Memory B cell (primary cell): ENCODE data around the gene KIF25.
"Not testable (repeated sequence)": the region's sequence is repeated elsewhere in the genome, so short reads cannot be mapped to it uniquely, and the experiment has no call there.

ENCODE experiments used
- ATAC-seq: fragments of 150-1000 bp; cut with Tn5 transposase; 2 replicates; pipeline ENCODE4 v1.10.0; 2021; ENCODE audit warnings: low read depth, mild to moderate bottlenecking, moderate library complexity
- DNase-seq, 2 donors: peaks; one replicate each; pipeline ENCODE4 v3.0.0; 2022; ENCODE audit warnings: low spot score in 2 of 2
- H3K27ac Mint-ChIP-seq: one replicate; pipeline ENCODE4 v1.8.0; 2022; ENCODE audit warnings: mild to moderate bottlenecking, moderate library complexity, mixed read lengths
- H3K27me3 Mint-ChIP-seq: one replicate; pipeline ENCODE4 v1.8.0; 2022; ENCODE audit warnings: mixed read lengths
- H3K36me3 Mint-ChIP-seq: one replicate; pipeline ENCODE4 v1.8.0; 2022; ENCODE audit warnings: mild to moderate bottlenecking, mixed read lengths
- H3K4me1 Mint-ChIP-seq: one replicate; pipeline ENCODE4 v1.8.0; 2022; ENCODE audit warnings: mixed read lengths
- H3K4me3 Mint-ChIP-seq: one replicate; pipeline ENCODE4 v1.8.0; 2022; ENCODE audit warnings: mild to moderate bottlenecking, moderate library complexity, mixed read lengths
- H3K9me3 Mint-ChIP-seq: one replicate; pipeline ENCODE4 v1.8.0; 2022; ENCODE audit warnings: mixed read lengths

Gene KIF25

DNA sequence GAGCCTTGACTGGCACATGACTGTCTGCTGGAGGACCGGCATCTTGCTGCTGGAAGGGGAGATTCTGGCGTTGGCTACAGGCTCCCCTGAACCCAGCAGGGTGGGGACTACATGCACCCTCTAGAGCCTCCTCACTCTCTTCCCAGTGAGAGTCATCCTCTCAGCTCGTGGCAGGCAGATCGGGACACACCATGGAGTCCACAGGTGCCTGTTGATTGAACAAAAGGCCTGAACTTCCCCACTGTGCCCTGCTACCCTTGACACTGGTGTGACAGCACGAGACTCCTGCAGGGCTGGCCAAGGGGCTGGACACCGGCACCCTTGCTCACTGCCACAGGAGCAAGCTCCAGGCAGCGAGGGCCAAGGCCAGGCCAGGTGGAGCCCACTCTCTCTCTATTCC is 73.3 kb downstream of the KIF25 start:
- Mint-ChIP-seq H3K27ac (no peak overlapping the region), H3K4me1 (no peaks in the 10 kb centered on the region), H3K4me3 (no peak overlapping the region), H3K36me3 (no peaks in the 10 kb centered on the region), H3K9me3 (peaks cover 1% of the 10 kb centered on the region), H3K27me3 (peaks cover 4% of the 10 kb centered on the region)
- no peak for ATAC-seq
- DNase-seq = no peak

DNA sequence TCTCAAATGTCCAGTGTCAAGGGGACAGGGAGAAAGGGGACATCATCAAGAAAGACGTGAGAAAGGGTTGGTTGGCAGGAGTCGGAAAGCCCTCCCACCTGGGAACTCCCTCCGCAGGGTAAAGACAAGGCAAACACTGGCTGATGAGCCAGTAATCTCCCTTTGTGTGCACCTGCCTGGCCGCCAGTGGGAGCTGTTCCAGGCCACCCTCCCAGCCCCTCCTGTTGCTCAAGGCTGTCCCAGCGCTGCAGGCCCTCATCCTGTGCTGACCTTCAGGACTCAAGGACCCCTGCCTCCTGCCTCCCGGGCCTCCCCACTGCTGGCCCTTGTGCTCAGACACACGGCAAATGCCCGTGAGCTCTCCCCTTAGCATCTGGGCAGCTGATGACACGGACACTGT is 74.1 kb downstream of the KIF25 start:
- DNase-seq (no peak), ATAC-seq (no peak)
- Mint-ChIP-seq H3K27ac (no peak overlapping the region), H3K4me3 (no peak overlapping the region), H3K4me1 (no peaks in the 10 kb centered on the region), H3K36me3 (no peaks in the 10 kb centered on the region), H3K27me3 (peaks cover 4% of the 10 kb centered on the region), H3K9me3 (no peaks in the 10 kb centered on the region)

DNA sequence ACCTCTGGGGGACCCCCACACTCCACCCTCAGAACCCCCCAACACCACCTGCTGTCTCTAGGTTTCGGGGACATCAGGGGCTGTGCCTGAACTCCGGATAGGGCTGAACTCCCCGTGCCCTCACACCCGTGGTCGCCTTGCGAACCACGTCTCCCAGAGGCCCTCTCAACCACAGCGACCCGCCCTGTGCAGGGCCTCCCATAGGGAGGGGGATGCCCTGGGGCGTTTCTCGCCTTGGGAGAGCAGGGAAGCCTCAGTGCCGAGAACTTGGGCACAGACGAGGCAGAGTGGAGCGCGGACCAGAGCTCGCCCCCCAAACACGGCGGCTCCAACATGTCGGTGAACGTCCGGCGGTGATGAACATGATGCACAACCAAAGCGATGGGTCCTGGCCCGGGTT is 74.8 kb downstream of the KIF25 start:
- no peaks in the 10 kb centered on the region for H3K36me3 Mint-ChIP-seq
- H3K4me3 Mint-ChIP-seq = no peak overlapping the region
- no peaks in the 10 kb centered on the region for H3K9me3 Mint-ChIP-seq
- H3K27me3 Mint-ChIP-seq = peaks cover 2% of the 10 kb centered on the region
- no peaks in the 10 kb centered on the region for H3K4me1 Mint-ChIP-seq
- no peak overlapping the region for H3K27ac Mint-ChIP-seq
- DNase-seq (no peak), ATAC-seq (no peak)

DNA sequence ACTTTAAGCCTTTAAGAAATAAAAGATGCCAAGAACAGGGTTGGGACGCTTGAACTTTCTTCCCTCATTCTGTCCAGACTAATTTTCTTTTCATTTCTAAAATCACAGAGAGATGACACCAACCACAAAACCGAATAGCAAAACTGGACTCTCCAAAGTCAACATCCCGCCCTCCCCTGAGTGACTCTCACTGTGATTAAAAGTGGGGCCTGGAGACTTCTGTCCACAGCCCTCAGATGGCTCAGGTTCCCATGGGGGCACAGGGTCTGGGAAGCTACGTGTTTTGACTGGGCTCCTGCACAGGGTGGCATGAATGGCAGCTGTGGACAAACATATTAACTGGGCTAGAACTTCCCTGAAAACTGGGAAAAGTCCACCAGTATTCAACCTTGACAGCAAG is 75.3 kb downstream of the KIF25 start:
- Mint-ChIP-seq H3K9me3 (no peaks in the 10 kb centered on the region), H3K4me1 (no peaks in the 10 kb centered on the region), H3K27ac (no peak overlapping the region), H3K27me3 (peaks cover 2% of the 10 kb centered on the region), H3K36me3 (no peaks in the 10 kb centered on the region), H3K4me3 (no peak overlapping the region)
- ATAC-seq (no peak), DNase-seq (no peak)

DNA sequence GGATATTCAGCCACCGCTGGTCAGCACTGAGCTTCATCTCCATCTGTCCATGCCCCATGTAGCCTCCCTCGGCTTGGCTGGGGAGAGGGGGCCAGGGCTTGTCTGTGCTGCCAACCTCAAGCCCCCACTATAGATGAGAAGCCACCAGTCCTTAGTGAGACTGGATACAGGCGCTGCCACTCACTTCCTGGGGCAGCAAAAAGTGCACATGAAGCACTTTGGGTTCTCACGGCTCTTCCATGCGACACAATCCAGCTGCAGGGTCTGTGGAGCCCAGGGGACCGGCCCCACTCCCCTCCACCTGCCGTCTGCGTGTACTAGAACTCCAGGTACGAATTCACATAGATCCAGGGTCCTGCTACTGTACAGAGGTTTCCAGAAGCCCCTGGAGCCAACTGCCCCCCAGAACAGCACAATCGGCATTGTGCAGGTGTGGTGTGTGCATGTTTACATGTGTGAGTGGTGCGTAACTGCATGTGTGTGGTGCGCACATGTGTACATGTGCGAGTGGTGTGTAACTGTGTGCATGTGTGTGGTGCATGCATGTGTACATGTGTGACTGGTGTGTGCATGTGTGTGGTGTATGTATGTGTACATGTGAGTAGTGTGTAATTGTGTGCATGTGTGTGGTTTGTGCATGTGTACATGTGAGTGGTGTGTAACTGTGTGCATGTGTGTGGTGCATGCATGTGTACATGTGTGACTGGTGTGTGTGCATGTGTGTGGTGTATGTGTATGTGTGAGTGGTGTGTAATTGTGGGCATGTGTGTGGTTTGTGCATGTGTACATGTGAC is 76.7 kb downstream of the KIF25 start:
- Mint-ChIP-seq H3K9me3 (no peaks in the 10 kb centered on the region), H3K27me3 (peaks cover 2% of the 10 kb centered on the region), H3K27ac (no peak overlapping the region), H3K36me3 (no peaks in the 10 kb centered on the region), H3K4me3 (no peak overlapping the region), H3K4me1 (no peaks in the 10 kb centered on the region)
- no peak for ATAC-seq
- DNase-seq = no peak

DNA sequence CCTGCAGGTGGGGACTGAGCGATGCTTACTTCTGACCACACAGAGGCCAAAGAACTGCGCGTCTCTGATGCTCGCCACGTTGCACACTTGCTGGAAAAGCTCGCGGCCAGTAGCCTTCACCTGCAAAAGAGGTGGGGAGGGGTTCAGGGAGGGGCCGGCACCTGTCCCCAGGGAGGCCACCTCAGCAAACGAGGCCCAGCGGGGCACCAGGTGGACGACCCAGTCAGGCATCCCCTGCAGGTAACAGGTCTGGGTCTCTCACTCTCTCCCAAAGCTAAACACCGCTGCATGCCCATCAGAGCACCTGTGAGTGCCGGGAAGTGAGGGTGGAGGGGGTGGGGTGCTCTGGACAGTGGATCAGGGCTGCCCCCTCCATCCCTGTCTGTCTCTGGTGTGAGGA is 77.7 kb downstream of the KIF25 start:
- H3K27me3 Mint-ChIP-seq = no peaks in the 10 kb centered on the region
- no peaks in the 10 kb centered on the region for H3K9me3 Mint-ChIP-seq
- no peak for ATAC-seq
- no peak for DNase-seq
- H3K36me3 Mint-ChIP-seq = no peaks in the 10 kb centered on the region
- no peak overlapping the region for H3K27ac Mint-ChIP-seq
- no peaks in the 10 kb centered on the region for H3K4me1 Mint-ChIP-seq
- H3K4me3 Mint-ChIP-seq = no peak overlapping the region

DNA sequence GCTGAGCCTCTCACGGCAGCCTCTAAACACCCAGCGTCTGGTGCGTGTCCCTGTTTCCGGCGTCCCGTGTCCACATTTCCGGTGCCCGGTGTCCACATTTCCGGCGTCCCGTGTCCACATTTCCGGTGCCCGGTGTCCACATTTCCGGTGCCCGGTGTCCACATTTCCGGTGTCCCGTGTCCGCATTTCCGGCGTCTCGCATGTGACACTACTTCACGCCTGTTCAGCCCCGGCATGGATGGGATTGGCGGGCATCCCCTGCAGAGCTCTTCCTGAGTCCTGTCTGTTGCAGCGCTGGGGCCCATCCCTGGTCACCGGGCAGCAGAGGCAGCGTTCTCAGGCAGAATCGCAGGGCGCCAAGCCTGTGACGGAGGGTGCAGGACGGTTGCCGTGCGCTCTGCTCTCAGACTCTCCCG is 78.3 kb downstream of the KIF25 start:
- Mint-ChIP-seq H3K4me1 (no peaks in the 10 kb centered on the region), H3K36me3 (no peaks in the 10 kb centered on the region), H3K27ac (no peak overlapping the region)

DNA sequence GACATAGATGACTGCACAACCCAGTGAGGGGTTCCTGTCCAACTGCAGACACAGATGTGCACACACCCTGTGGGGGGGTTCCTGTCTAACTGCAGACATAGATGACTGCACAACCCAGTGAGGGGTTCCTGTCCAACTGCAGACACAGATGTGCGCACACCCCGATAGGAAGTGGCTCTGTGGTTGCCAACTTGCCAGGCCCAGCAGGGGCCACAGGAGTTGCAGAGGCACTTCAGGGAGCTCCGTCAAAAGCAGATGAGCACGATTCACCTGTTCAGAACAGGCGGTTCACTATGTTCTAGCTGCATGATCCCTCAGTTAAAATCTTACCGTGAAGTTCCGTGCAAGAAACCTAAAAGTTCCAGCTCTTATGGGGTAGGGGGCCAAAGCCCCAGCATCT is 79.9 kb downstream of the KIF25 start:
- H3K27ac Mint-ChIP-seq, H3K36me3 Mint-ChIP-seq, DNase-seq, ATAC-seq, H3K4me3 Mint-ChIP-seq, H3K4me1 Mint-ChIP-seq, H3K9me3 Mint-ChIP-seq, H3K27me3 Mint-ChIP-seq: not testable (repeated sequence)

More for the DNA sequence above, 78.3 kb downstream of the KIF25 start:
- H3K27me3 Mint-ChIP-seq = no peaks in the 10 kb centered on the region
- H3K4me3 Mint-ChIP-seq = no peak overlapping the region
- H3K9me3 Mint-ChIP-seq = no peaks in the 10 kb centered on the region
- no peak for ATAC-seq
- no peak for DNase-seq

DNA sequence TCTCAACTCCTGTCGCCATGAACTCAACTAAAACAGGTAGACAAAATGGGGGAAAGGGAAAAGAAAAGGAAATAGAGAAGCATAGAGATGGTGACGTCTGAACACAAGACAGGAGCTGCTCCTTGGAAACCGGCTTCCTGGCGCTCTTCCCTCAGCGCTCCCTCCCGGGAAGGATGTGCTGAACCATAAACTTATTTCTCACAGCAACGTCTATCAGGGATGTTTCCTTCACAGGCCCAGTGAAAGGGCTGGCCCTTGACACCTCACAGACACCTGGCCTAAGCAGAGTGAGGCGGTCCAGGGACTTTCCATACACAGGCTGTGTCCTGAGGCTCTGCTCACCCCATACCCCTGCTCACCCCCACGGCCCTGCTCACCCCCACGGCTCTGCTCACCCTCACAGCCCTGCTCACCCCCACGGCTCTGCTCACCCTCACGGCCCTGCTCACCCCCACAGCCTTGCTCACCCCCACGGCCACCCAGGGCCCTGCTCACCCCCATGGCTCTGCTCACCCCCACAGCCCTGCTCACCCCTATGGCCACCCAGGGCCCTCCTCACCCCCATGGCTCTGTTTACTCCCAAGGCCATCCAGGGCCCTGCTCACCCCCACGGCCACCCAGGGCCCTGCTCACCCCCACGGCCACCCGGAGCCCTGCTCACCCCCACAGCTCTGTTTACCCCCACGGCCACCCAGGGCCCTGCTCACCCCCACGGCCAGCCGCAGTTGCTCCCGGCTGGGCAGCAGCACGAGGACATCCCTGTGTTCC is 80.9 kb downstream of the KIF25 start:
- no peaks in the 10 kb centered on the region for H3K27me3 Mint-ChIP-seq
- no peak overlapping the region for H3K27ac Mint-ChIP-seq
- no peak for ATAC-seq

DNA sequence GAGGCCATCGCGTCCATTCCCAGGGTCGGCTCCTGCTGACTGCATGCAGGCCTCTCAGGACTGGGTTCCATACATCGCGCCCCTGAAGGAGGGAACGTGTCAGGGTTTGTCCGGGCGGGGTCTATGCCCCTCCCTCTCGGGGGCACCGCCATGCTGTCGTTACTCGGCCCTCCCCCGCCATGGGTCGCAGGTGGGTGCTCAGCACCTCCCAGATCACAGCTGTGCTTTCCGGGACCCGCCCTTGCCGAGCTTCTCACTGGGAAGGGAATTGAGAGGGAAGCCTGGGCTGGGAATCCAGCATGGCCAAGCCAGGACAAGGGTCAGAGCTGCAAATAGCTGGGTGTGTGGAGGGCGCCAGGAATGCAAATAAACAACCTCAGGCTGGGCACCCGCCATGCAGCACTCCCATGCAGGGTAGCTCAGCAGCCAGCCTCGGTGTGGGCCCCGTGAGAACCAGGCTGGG is 81.5 kb downstream of the KIF25 start, which contains the start of gene FRMD1:
Gene FRMD1, minus strand, starts transcription at position 270 of the 463 bp plus-strand sequence. Its CDS starts 118 bp downstream, at position 152.
- no peak within 1 kb of the TSS for H3K4me3 Mint-ChIP-seq
- no peak for DNase-seq
- H3K27ac Mint-ChIP-seq = no peak within 1 kb of the TSS
- H3K9me3 Mint-ChIP-seq = no peaks in the 10 kb centered on the region
- H3K27me3 Mint-ChIP-seq = no peaks in the 10 kb centered on the region
- ATAC-seq = no peak
- H3K4me1 Mint-ChIP-seq = no peaks in the 10 kb centered on the region
- no peaks in the 10 kb centered on the region for H3K36me3 Mint-ChIP-seq

More for the DNA sequence above, 80.9 kb downstream of the KIF25 start:
- no peaks in the 10 kb centered on the region for H3K4me1 Mint-ChIP-seq
- no peaks in the 10 kb centered on the region for H3K9me3 Mint-ChIP-seq
- no peaks in the 10 kb centered on the region for H3K36me3 Mint-ChIP-seq
- DNase-seq = no peak
- H3K4me3 Mint-ChIP-seq = no peak overlapping the region

DNA sequence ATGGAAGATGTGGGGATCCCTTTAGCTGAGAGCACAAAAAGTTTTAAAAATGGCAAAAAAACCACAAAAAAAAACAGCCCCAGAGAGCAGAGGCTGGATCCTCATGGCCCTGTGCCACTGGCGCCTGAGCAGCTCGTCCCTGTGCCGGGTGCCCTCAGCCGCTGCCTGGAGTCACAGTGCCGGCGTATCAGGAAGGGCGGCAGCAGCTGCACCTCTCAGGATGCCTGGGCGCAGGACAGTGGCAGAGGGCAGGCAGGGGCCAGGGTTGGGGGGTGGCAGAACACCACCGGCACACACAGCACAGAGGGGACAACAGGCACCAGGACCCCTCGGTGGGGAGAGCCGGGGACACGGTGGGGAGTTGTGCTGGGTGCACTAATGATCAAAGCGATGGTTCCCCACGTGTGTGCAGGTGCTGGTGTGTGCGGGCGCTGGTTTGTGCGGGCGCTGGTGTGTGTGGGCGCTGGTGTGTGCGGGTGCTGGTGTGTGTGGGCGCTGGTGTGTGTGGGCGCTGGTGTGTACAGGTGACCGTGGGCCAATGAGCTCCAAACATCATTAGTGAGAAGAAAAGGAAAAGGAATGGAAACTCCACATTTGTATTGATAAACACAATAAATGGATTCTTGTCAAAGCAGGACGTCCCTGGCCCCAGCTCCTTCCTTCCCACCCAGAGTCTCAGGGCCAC is 83.1 kb downstream of the KIF25 start:
- Mint-ChIP-seq H3K4me1 (no peaks in the 10 kb centered on the region), H3K4me3 (no peak overlapping the region), H3K27ac (no peak overlapping the region), H3K36me3 (no peaks in the 10 kb centered on the region), H3K9me3 (no peaks in the 10 kb centered on the region), H3K27me3 (no peaks in the 10 kb centered on the region)
- no peak for ATAC-seq
- DNase-seq = no peak

DNA sequence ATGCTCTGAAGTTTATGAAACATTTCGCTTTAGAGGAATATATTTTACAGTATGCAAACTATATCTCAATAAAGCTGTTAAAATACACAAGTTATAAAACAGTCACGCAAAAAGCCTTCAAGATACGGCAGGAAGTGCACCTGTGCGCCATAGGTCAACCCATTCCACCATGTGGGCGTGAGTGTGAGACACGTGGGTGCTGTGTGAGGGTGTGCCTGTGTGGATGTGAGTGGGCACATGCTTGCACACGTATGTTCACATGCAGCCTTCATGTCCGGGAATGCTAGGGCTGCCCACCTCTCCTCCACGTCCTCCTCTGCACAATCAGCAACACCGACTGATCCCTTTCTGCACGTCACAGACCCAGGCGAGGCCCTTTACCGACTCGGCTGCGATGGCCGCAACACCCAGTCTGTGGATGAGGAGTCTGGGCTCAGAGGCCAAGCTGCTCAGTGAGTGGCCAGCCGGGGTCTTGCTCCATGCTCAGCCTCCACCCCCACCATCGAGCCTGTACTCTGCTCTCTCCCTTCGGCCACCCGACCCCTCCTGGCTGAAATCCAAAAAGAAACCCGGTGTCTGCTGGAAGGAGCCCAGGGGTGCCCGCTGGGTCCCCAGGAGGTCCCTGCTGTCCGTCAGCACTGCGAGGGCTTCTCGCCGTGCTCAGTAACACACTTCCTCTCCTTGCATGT is 84.5 kb downstream of the KIF25 start:
- Mint-ChIP-seq H3K4me1 (no peaks in the 10 kb centered on the region), H3K27ac (no peak overlapping the region), H3K9me3 (no peaks in the 10 kb centered on the region), H3K4me3 (no peak overlapping the region), H3K27me3 (no peaks in the 10 kb centered on the region), H3K36me3 (no peaks in the 10 kb centered on the region)
- DNase-seq = no peak
- ATAC-seq = no peak

DNA sequence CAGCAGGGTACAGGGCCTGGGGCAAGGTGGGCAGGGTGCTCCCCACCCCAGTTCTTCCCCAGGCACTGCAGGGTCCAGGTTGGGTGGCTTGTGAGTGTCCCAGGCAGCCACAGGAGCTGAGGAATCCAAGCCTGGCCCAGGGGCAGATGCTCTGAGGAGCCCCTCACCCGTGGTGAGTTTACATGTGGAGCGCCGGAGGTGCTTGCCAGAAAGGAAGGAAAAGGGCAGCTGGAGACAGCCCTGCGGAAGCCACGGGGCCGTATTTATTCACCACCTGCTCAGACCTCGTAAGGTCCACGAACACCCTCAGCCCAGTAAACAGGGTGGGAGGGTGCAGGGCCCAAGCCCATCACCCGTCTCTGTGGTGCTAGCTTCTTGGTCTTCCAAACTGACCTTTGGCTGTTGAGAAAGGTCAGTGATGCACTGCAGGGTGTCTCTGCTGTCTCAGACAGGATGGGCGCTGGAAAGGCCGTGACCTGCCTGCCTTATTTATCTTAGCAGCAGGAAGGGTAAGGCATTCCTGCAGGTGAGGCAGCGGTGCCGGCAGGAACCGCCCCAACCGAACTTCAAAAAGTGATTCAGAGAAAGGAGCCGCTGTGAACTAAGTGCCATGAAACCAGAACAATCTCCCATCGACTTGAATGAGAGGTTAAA is 85.5 kb downstream of the KIF25 start:
- H3K36me3 Mint-ChIP-seq = no peaks in the 10 kb centered on the region
- no peak overlapping the region for H3K27ac Mint-ChIP-seq
- H3K4me1 Mint-ChIP-seq = no peaks in the 10 kb centered on the region
- no peaks in the 10 kb centered on the region for H3K27me3 Mint-ChIP-seq
- ATAC-seq (no peak), DNase-seq (no peak)
- H3K9me3 Mint-ChIP-seq = no peaks in the 10 kb centered on the region
- H3K4me3 Mint-ChIP-seq = no peak overlapping the region
